ENCODE measurements around the gene FNDC10. TPM values are rescaled to one million over a fixed set of nuclear protein-coding genes. Genes with fewer than 3 reads are reported as not detected.

Gene FNDC10
- total and polyA plus RNA-seq, 2 experiments from 2014 or later = 3.1 to 9.8 TPM

GRCh38 chr1:1564268-1564667 lies 35.7 kb downstream of the FNDC10 start:
- peaks cover 100% of the 10 kb centered on the region for H3K79me2 ChIP-seq (ENCODE audit: insufficient read depth)
- H2AFZ ChIP-seq = no peak overlapping the region
- no peaks in the 10 kb centered on the region for H3K27me3 ChIP-seq (replicated peaks; ENCODE audit: insufficient read depth)
- no peak overlapping the region for H3K9ac ChIP-seq
- in situ Hi-C loops (cut with MboI) = no loop called here
- no peaks in the 10 kb centered on the region for H3K9me3 ChIP-seq (ENCODE audit: low read depth)
- H3F3A ChIP-seq (ENCODE audit: insufficient read depth) = no peaks in the 10 kb centered on the region
- peaks cover 14% of the 10 kb centered on the region for H3K36me3 ChIP-seq (ENCODE audit: low read depth)
- H3K4me1 ChIP-seq (ENCODE audit: insufficient read depth) = no peaks in the 10 kb centered on the region; the same call in 1 of the 2 replicates
- no peak overlapping the region for H3K4me2 ChIP-seq (ENCODE audit: unreplicated experiment)
- H4K20me1 ChIP-seq (ENCODE audit: insufficient read depth) = peaks cover 12% of the 10 kb centered on the region
- no peak overlapping the region for H3K4me3 ChIP-seq
- no peak for DNase-seq
- WGBS, 2 experiments (ENCODE audit: low coverage in 1 of 2, low lambda C conversion rate in 2 of 2, missing lambda C conversion rate in 2 of 2) = 80% methylated on average over 19 of the region's 19 CpGs
- no peaks in the 10 kb centered on the region for H3K9me2 ChIP-seq (ENCODE audit: insufficient read depth)
- H3K27ac ChIP-seq = no peak overlapping the region
- TF ChIP-seq EZH2 (IDR thresholded peaks at IDR 0.05; ENCODE audit: insufficient read depth, poor library complexity, severe bottlenecking) = no peak
- TF ChIP-seq EZH2phosphoT487 (IDR thresholded peaks at IDR 0.05; ENCODE audit: insufficient read depth, low read depth) = no peak

- peaks cover 14% of the 10 kb centered on the region for H3K36me3 ChIP-seq (ENCODE audit: low read depth)
- WGBS, 2 experiments (ENCODE audit: low coverage in 1 of 2, low lambda C conversion rate in 2 of 2, missing lambda C conversion rate in 2 of 2) = 83% methylated on average over 9 to 12 of the region's 12 CpGs
These were observed 36.2 kb downstream of the FNDC10 start for GRCh38 chr1:1563688-1564087.

GRCh38 chr1:1562556-1563195 lies 37.3 kb downstream of the FNDC10 start:
- Histone ChIP-seq H3K27ac (no peak overlapping the region), H3K27me3 (replicated peaks; ENCODE audit: insufficient read depth) (no peaks in the 10 kb centered on the region), H4K20me1 (ENCODE audit: insufficient read depth) (peaks cover 6% of the 10 kb centered on the region; the same call in 1 of the 2 replicates), H3K9ac (no peak overlapping the region), H3K9me3 (ENCODE audit: low read depth) (no peaks in the 10 kb centered on the region), H3K79me2 (ENCODE audit: insufficient read depth) (peaks cover 100% of the 10 kb centered on the region), H2AFZ (no peak overlapping the region), H3K36me3 (ENCODE audit: low read depth) (peaks cover 14% of the 10 kb centered on the region), H3K4me3 (no peak overlapping the region), H3K9me2 (ENCODE audit: insufficient read depth) (no peaks in the 10 kb centered on the region), H3K4me2 (ENCODE audit: unreplicated experiment) (no peak overlapping the region), H3K4me1 (ENCODE audit: insufficient read depth) (no peaks in the 10 kb centered on the region), H3F3A (ENCODE audit: insufficient read depth) (no peaks in the 10 kb centered on the region)
- in situ Hi-C loops (cut with MboI) = no loop called here
- TF ChIP-seq EZH2phosphoT487 (IDR thresholded peaks at IDR 0.05; ENCODE audit: insufficient read depth, low read depth) (no peak), EZH2 (IDR thresholded peaks at IDR 0.05; ENCODE audit: insufficient read depth, poor library complexity, severe bottlenecking) (no peak)
- no peak for DNase-seq
- 78 to 83% methylated on average over 18 to 21 of the region's 21 CpGs for WGBS, 2 experiments (ENCODE audit: low coverage in 1 of 2, low lambda C conversion rate in 2 of 2, missing lambda C conversion rate in 2 of 2)

More at GRCh38 chr1:1563688-1564087, 36.2 kb downstream of the FNDC10 start:
- H3K27me3 ChIP-seq (replicated peaks; ENCODE audit: insufficient read depth) = no peaks in the 10 kb centered on the region
- H3K4me1 ChIP-seq (ENCODE audit: insufficient read depth) = no peaks in the 10 kb centered on the region
- H3K4me2 ChIP-seq (ENCODE audit: unreplicated experiment) = no peak overlapping the region
- no peaks in the 10 kb centered on the region for H3K9me2 ChIP-seq (ENCODE audit: insufficient read depth)
- peaks cover 7% of the 10 kb centered on the region; the same call in 1 of the 2 replicates for H4K20me1 ChIP-seq (ENCODE audit: insufficient read depth)
- no peak overlapping the region for H3K4me3 ChIP-seq
- no peaks in the 10 kb centered on the region for H3K9me3 ChIP-seq (ENCODE audit: low read depth)
- TF ChIP-seq EZH2phosphoT487 (IDR thresholded peaks at IDR 0.05; ENCODE audit: insufficient read depth, low read depth) = no peak
- TF ChIP-seq EZH2 (IDR thresholded peaks at IDR 0.05; ENCODE audit: insufficient read depth, poor library complexity, severe bottlenecking) = no peak
- H3K27ac ChIP-seq = no peak overlapping the region
- DNase-seq = no peak
- H3F3A ChIP-seq (ENCODE audit: insufficient read depth) = no peaks in the 10 kb centered on the region
- no peak overlapping the region for H2AFZ ChIP-seq
- no peak overlapping the region for H3K9ac ChIP-seq
- in situ Hi-C loops (cut with MboI) = no loop called here
- peaks cover 100% of the 10 kb centered on the region for H3K79me2 ChIP-seq (ENCODE audit: insufficient read depth)

- H3K9ac ChIP-seq = no peak overlapping the region
- WGBS, 2 experiments (ENCODE audit: low coverage in 1 of 2, low lambda C conversion rate in 2 of 2, missing lambda C conversion rate in 2 of 2) = 93 to 95% methylated on average over 15 of the region's 15 CpGs
- in situ Hi-C loops (cut with MboI) = no loop called here
These were observed 38.0 kb downstream of the FNDC10 start for GRCh38 chr1:1561801-1562470.

More at GRCh38 chr1:1561801-1562470, 38.0 kb downstream of the FNDC10 start:
- TF ChIP-seq EZH2 (IDR thresholded peaks at IDR 0.05; ENCODE audit: insufficient read depth, poor library complexity, severe bottlenecking) (no peak), EZH2phosphoT487 (IDR thresholded peaks at IDR 0.05; ENCODE audit: insufficient read depth, low read depth) (no peak)
- DNase-seq = no peak
- Histone ChIP-seq H3K4me1 (ENCODE audit: insufficient read depth) (no peaks in the 10 kb centered on the region), H3K36me3 (ENCODE audit: low read depth) (peaks cover 14% of the 10 kb centered on the region), H4K20me1 (ENCODE audit: insufficient read depth) (peaks cover 2% of the 10 kb centered on the region; the same call in 1 of the 2 replicates), H2AFZ (no peak overlapping the region), H3K9me3 (ENCODE audit: low read depth) (no peaks in the 10 kb centered on the region), H3K4me3 (no peak overlapping the region), H3K9me2 (ENCODE audit: insufficient read depth) (no peaks in the 10 kb centered on the region), H3K4me2 (ENCODE audit: unreplicated experiment) (no peak overlapping the region), H3F3A (ENCODE audit: insufficient read depth) (no peaks in the 10 kb centered on the region), H3K27me3 (replicated peaks; ENCODE audit: insufficient read depth) (no peaks in the 10 kb centered on the region), H3K27ac (no peak overlapping the region), H3K79me2 (ENCODE audit: insufficient read depth) (peaks cover 96% of the 10 kb centered on the region)

Data from GM23248 (cell line).